Smooth muscle cell (in vitro differentiated cells): ENCODE results near the gene ZFYVE21. TPM values are rescaled to one million over a fixed set of nuclear protein-coding genes. Genes with fewer than 3 reads are reported as not detected.

Experiments
- DNase-seq: peaks from one replicate; lab custom pipeline; 2025; ENCODE audit not compliant: unreplicated experiment; lab: John Stamatoyannopoulos, UW
- H2AFZ ChIP-seq: fragments of 200-600 bp; sonication (generic); 2 replicates; pipeline ENCODE4 v1.6.0; 2016; ENCODE audit warnings: antibody characterized with exemption, low read depth, mild to moderate bottlenecking
- H3F3A ChIP-seq: fragments of 200-600 bp; sonication (generic); 2 replicates; pipeline ENCODE4 v1.6.0; 2017; ENCODE audit warnings: antibody characterized with exemption, low read depth
- H3K27ac ChIP-seq: fragments of 200-600 bp; sonication (generic); 2 replicates; pipeline ENCODE4 v1.5.1; 2016; ENCODE audit warnings: low read depth, mild to moderate bottlenecking
- H3K27me3 ChIP-seq: fragments of 200-600 bp; sonication (generic); 2 replicates; pipeline ENCODE4 v1.6.1; 2016; ENCODE audit warnings: low read depth, mild to moderate bottlenecking
- H3K36me3 ChIP-seq: fragments of 200-600 bp; sonication (generic); 2 replicates; pipeline ENCODE4 v1.5.1; 2016; ENCODE audit warnings: low read depth
- H3K4me1 ChIP-seq: fragments of 200-600 bp; sonication (generic); 2 replicates; pipeline ENCODE4 v1.5.1; 2016; ENCODE audit warnings: low read depth
- H3K4me2 ChIP-seq: fragments of 200-600 bp; sonication (generic); 2 replicates; pipeline ENCODE4 v1.6.0; 2016; ENCODE audit warnings: mild to moderate bottlenecking
- H3K4me3 ChIP-seq: fragments of 200-600 bp; sonication (generic); 2 replicates; pipeline ENCODE4 v1.5.1; 2016; ENCODE audit warnings: mild to moderate bottlenecking
- H3K79me2 ChIP-seq: fragments of 200-600 bp; sonication (generic); 2 replicates; pipeline ENCODE4 v1.6.0; 2016; ENCODE audit warnings: low read depth, mild to moderate bottlenecking
- H3K9ac ChIP-seq: fragments of 200-600 bp; sonication (generic); 2 replicates; pipeline ENCODE4 v1.6.0; 2016; ENCODE audit warnings: low read depth
- H3K9me3 ChIP-seq: fragments of 200-600 bp; sonication (generic); replicated peaks from 2 replicates; pipeline ENCODE4 v1.5.1; 2016; ENCODE audit warnings: low read depth
- H4K20me1 ChIP-seq: fragments of 200-600 bp; sonication (generic); 2 replicates; pipeline ENCODE4 v1.6.0; 2016; ENCODE audit warnings: low read depth
- WGBS: methylation state at CpG from one replicate; pipeline ENCODE4 v1.1.7; 2016; ENCODE audit warnings: low lambda C conversion rate; 5-methylcytosine and 5-hydroxymethylcytosine counted together
- polyA plus RNA-seq: library from polyadenylated mRNA; unstranded; fragments of >200 nt; fragmentation: Nextera tagmentation; extraction: Ambion mirVana; gene quantifications from 2 replicates; pipeline ENCODE4 v1.2.1, GENCODE V29; 2016
- total RNA-seq: library from RNA; depleted of rRNA; stranded (reverse); fragments of >200 nt; gene quantifications from 2 replicates; pipeline ENCODE4 v1.2.3, GENCODE V29; 2014
- TF ChIP-seq, protein P1 (sequence below): fragments of 200-600 bp; sonication (generic); IDR thresholded peaks from 2 replicates; pipeline ENCODE4 v1.5.1; 2017; ENCODE audit warnings: borderline replicate concordance, mild to moderate bottlenecking, antibody characterized with exemption; ENCODE audit not compliant: insufficient read depth, poor library complexity, severe bottlenecking

Gene ZFYVE21
- total and polyA plus RNA-seq, 2 experiments from 2014 or later: 33.9 to 41.5 TPM

GRCh38 chr14:103723748-103724081 lies 8.1 kb downstream of the ZFYVE21 start:
- 96% methylated on average over 7 of the region's 7 CpGs for WGBS

DNA sequence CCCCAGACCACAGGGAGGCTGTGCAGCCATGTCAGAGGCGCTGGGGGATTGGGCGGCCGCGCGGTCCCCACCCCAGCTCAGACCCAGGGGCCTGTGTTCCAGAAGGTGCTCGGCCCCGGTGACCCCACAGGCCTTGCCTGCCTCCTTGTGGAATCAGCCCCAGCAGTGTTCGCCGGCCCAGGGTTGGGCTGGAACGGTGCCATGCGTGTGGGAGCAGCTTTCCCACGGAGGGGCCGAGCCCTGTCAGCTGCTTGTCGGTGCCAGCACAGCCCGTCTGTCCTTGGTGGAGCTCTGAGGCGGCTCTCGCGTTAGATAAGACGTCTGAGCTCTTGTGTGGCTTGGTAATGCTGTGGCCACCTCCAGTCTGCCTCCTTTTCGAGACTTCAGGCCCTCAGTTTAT lies 8.5 kb downstream of the ZFYVE21 start:
- peak overlapping the region; percentile 57 for H3K4me2 ChIP-seq
- WGBS: 46% methylated on average over 19 of the region's 20 CpGs
- no peaks in the 10 kb centered on the region for H3K36me3 ChIP-seq
- H3F3A ChIP-seq: peaks cover 6% of the 10 kb centered on the region
- peaks cover 65% of the 10 kb centered on the region for H3K79me2 ChIP-seq
- no peak overlapping the region for H3K9ac ChIP-seq
- H2AFZ ChIP-seq: no peak overlapping the region
- no peaks in the 10 kb centered on the region for H3K27me3 ChIP-seq
- H3K4me1 ChIP-seq: peaks cover 6% of the 10 kb centered on the region
- TF ChIP-seq, protein P1, sequence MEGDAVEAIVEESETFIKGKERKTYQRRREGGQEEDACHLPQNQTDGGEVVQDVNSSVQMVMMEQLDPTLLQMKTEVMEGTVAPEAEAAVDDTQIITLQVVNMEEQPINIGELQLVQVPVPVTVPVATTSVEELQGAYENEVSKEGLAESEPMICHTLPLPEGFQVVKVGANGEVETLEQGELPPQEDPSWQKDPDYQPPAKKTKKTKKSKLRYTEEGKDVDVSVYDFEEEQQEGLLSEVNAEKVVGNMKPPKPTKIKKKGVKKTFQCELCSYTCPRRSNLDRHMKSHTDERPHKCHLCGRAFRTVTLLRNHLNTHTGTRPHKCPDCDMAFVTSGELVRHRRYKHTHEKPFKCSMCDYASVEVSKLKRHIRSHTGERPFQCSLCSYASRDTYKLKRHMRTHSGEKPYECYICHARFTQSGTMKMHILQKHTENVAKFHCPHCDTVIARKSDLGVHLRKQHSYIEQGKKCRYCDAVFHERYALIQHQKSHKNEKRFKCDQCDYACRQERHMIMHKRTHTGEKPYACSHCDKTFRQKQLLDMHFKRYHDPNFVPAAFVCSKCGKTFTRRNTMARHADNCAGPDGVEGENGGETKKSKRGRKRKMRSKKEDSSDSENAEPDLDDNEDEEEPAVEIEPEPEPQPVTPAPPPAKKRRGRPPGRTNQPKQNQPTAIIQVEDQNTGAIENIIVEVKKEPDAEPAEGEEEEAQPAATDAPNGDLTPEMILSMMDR: no peak
- peaks cover 91% of the 10 kb centered on the region for H4K20me1 ChIP-seq
- H3K9me3 ChIP-seq: no peaks in the 10 kb centered on the region
- peak; percentile 15 for DNase-seq
- H3K27ac ChIP-seq: peak overlapping the region; percentile 93
- no peak overlapping the region for H3K4me3 ChIP-seq

More at GRCh38 chr14:103723748-103724081, 8.1 kb downstream of the ZFYVE21 start:
- DNase-seq: no peak
- Histone ChIP-seq H3K36me3 (no peaks in the 10 kb centered on the region), H3K4me3 (no peak overlapping the region), H3K4me2 (peak overlapping the region; percentile 57), H3K79me2 (peaks cover 69% of the 10 kb centered on the region), H3K4me1 (peaks cover 6% of the 10 kb centered on the region), H3K9me3 (no peaks in the 10 kb centered on the region), H3K27me3 (no peaks in the 10 kb centered on the region), H4K20me1 (peaks cover 91% of the 10 kb centered on the region), H3F3A (peaks cover 6% of the 10 kb centered on the region), H2AFZ (no peak overlapping the region), H3K9ac (no peak overlapping the region), H3K27ac (peak overlapping the region; percentile 93)
- TF ChIP-seq, protein P1: no peak

GRCh38 chr14:103725001-103725682 lies 9.5 kb downstream of the ZFYVE21 start:
- Histone ChIP-seq H3K9me3 (no peaks in the 10 kb centered on the region), H3K27me3 (no peaks in the 10 kb centered on the region), H3F3A (peaks cover 6% of the 10 kb centered on the region), H3K4me1 (peaks cover 6% of the 10 kb centered on the region), H3K79me2 (peaks cover 58% of the 10 kb centered on the region), H4K20me1 (peaks cover 84% of the 10 kb centered on the region), H3K27ac (no peak overlapping the region), H3K9ac (no peak overlapping the region), H3K4me3 (no peak overlapping the region), H3K36me3 (no peaks in the 10 kb centered on the region), H3K4me2 (no peak overlapping the region), H2AFZ (no peak overlapping the region)
- 97% methylated on average over 29 of the region's 29 CpGs for WGBS
- TF ChIP-seq, protein P1: no peak
- no peak for DNase-seq

DNA sequence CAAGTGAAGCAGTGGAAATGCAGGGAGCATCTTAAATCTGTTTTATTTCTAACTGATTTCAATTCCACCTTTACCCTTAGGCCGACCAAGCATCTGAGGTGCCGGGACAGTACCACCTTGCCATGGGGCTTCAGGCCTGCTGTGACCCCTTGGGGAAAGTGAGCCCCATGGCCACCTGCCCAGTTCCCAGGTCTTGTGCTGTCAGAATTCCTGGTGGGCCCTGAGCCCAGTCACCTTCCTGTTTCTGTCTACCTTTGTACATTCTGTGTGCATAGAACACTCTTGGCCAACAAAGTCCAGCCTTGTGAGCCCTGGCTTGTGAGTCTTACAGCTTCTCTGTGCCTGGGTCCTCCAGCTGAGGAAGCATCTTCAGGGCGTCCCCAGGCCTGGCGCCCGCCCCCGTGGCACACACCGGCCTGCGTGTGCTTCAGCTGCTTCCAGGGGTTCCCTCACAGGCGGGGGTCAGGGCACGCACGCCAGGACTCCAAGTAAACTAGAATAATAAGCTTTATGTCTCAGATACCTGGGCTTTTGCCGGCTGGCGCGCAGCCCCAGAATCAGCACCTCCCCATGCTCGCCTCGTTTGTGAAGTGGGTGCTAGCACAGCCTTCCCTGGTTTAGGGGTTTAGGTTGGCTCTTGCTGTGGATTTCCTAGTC lies 10.3 kb downstream of the ZFYVE21 start:
- Histone ChIP-seq H3K4me1 (peaks cover 6% of the 10 kb centered on the region), H3K36me3 (no peaks in the 10 kb centered on the region), H3K27ac (no peak overlapping the region), H4K20me1 (peaks cover 80% of the 10 kb centered on the region), H3F3A (peaks cover 6% of the 10 kb centered on the region), H2AFZ (no peak overlapping the region), H3K9ac (no peak overlapping the region), H3K4me2 (no peak overlapping the region), H3K79me2 (peaks cover 55% of the 10 kb centered on the region), H3K9me3 (no peaks in the 10 kb centered on the region), H3K27me3 (no peaks in the 10 kb centered on the region), H3K4me3 (no peak overlapping the region)
- TF ChIP-seq, protein P1: no peak
- DNase-seq: no peak
- WGBS: 96% methylated on average over 16 of the region's 16 CpGs
